HepG2 (cell line): ENCODE data around the gene ATP13A1. TPM values are rescaled to one million over a fixed set of nuclear protein-coding genes. Genes with fewer than 3 reads are reported as not detected.

Source experiments
- AHR ChIP-seq: IDR thresholded peaks from 2 replicates; pipeline ENCODE4 v1.6.1; 2018; ENCODE audit warnings: missing genetic modification reagents, missing compliant biosample characterization
- BORCS8-MEF2B ChIP-seq: sonication (generic); formaldehyde crosslinking; IDR thresholded peaks from 2 replicates; pipeline ENCODE4 v1.8.0; 2022; ENCODE audit warnings: mild to moderate bottlenecking, missing genetic modification reagents
- CHD2 ChIP-seq: IDR thresholded peaks from 2 replicates; pipeline ENCODE4 v1.6.1; 2011; ENCODE audit warnings: low read depth, low read length, improper control_type of control experiment
- CREB1 ChIP-seq, 2 experiments: fragments of 450-650 bp in 1 of 2; IDR thresholded peaks; 2 replicates each; pipeline ENCODE4 v1.6.1; 2016 to 2017; ENCODE audit warnings: control low read depth in 1 of 2, mild to moderate bottlenecking in 1 of 2, missing compliant biosample characterization in 1 of 2, missing genetic modification characterization in 1 of 2
- GATAD1 ChIP-seq: IDR thresholded peaks from 2 replicates; pipeline ENCODE4 v1.6.1; 2016; ENCODE audit warnings: missing genetic modification reagents, missing compliant biosample characterization
- KDM6A ChIP-seq: IDR thresholded peaks from 2 replicates; pipeline ENCODE4 v1.6.1; 2016; ENCODE audit warnings: low read depth
- MIXL1 ChIP-seq: IDR thresholded peaks from 2 replicates; pipeline ENCODE4 v1.6.1; 2016
- NFRKB ChIP-seq: fragments of 450-650 bp; IDR thresholded peaks from 2 replicates; pipeline ENCODE4 v1.6.1; 2017
- NR2F1 ChIP-seq, 2 experiments: fragments of 450-650 bp in 1 of 2; formaldehyde crosslinking in 1 of 2; IDR thresholded peaks; 2 replicates each; pipeline versions ENCODE4 v1.5.0 to v1.6.1; 2016 to 2020; ENCODE audit warnings: mild to moderate bottlenecking in 1 of 2, missing compliant biosample characterization in 1 of 2, missing genetic modification reagents in 1 of 2, moderate library complexity in 1 of 2
- ONECUT2 ChIP-seq: sonication (generic); formaldehyde crosslinking; IDR thresholded peaks from 2 replicates; pipeline ENCODE4 v1.4.0; 2020; ENCODE audit warnings: missing genetic modification reagents
- PCBP2 ChIP-seq: fragments of 200-400 bp; formaldehyde crosslinking; optimal IDR thresholded peaks from 2 replicates; pipeline ENCODE3; 2018; ENCODE audit warnings: low read length, low read depth; ENCODE audit not compliant: poor library complexity, severe bottlenecking
- PHF5A ChIP-seq: IDR thresholded peaks from one replicate; pipeline ENCODE4 v1.6.1; 2018; ENCODE audit warnings: low read depth, missing genetic modification reagents; ENCODE audit not compliant: unreplicated experiment
- POLR2AphosphoS5 ChIP-seq: IDR thresholded peaks from 2 replicates; pipeline ENCODE4 v1.6.1; 2012; ENCODE audit warnings: low read depth, low read length
- RXRA ChIP-seq: sonication (generic); formaldehyde crosslinking; IDR thresholded peaks from 2 replicates; pipeline ENCODE4 v1.5.1; 2020; ENCODE audit warnings: missing genetic modification reagents
- SOX6 ChIP-seq, 2 experiments: fragments of 450-650 bp in 1 of 2; sonication (generic) in 1 of 2; formaldehyde crosslinking in 1 of 2; IDR thresholded peaks; 2 replicates each; pipeline versions ENCODE4 v1.4.0 to v1.6.1; 2017 to 2020; ENCODE audit warnings: antibody characterized with exemption in 1 of 2, mild to moderate bottlenecking in 1 of 2, missing genetic modification reagents in 1 of 2
- TEAD3 ChIP-seq: optimal IDR thresholded peaks from 2 replicates; pipeline ENCODE3; 2016; ENCODE audit warnings: borderline replicate concordance
- U2AF1 ChIP-seq: fragments of 200-400 bp; formaldehyde crosslinking; optimal IDR thresholded peaks from 2 replicates; pipeline ENCODE3; 2017; ENCODE audit warnings: mild to moderate bottlenecking, low read depth, low read length
- ZBTB8A ChIP-seq: sonication (generic); formaldehyde crosslinking; IDR thresholded peaks from 2 replicates; pipeline ENCODE4 v1.4.0; 2020; ENCODE audit warnings: mild to moderate bottlenecking, low read depth, missing genetic modification reagents, borderline replicate concordance
- ZNF577 ChIP-seq: sonication (generic); formaldehyde crosslinking; IDR thresholded peaks from 2 replicates; pipeline ENCODE4 v1.4.0; 2020; ENCODE audit warnings: mild to moderate bottlenecking, low read depth, missing genetic modification reagents, borderline replicate concordance
- ZNF619 ChIP-seq: sonication (generic); formaldehyde crosslinking; IDR thresholded peaks from 2 replicates; pipeline ENCODE4 v1.4.0; 2020; ENCODE audit warnings: mild to moderate bottlenecking, missing genetic modification reagents
- polyA plus RNA-seq, 8 experiments: library from polyadenylated mRNA; depleted of rRNA in 3 of 8; stranded (reverse) in 7 of 8; unstranded in 1 of 8; fragments of >200 nt; fragmentation: Illumina TruSeq in 4 of 8; extraction: Trizol in 4 of 8; gene quantifications; 2 replicates each; pipeline versions ENCODE4 v1.2.1 to v1.2.3, GENCODE V29; 2011 to 2016; ENCODE audit warnings: low read depth in 4 of 8, missing spikeins in 1 of 8, mixed read lengths in 1 of 8; ENCODE audit not compliant: insufficient read depth in 1 of 8
- total RNA-seq, 5 experiments: library from RNA; depleted of rRNA; stranded (reverse); fragments of >200 nt; fragmentation: Illumina TruSeq; extraction: Trizol; gene quantifications; 2 replicates each; pipeline ENCODE4 v1.2.3, GENCODE V29; 2016; ENCODE audit warnings: low read depth in 1 of 5
- TF ChIP-seq, protein P1 (sequence below): sonication (generic); formaldehyde crosslinking; IDR thresholded peaks from 2 replicates; pipeline ENCODE4 v1.8.1; 2023; ENCODE audit warnings: mild to moderate bottlenecking, moderate library complexity, missing genetic modification reagents
- TF ChIP-seq, protein P2 (sequence below): sonication (generic); formaldehyde crosslinking; IDR thresholded peaks from 2 replicates; pipeline ENCODE4 v1.8.0; 2022; ENCODE audit warnings: missing genetic modification reagents, mild to moderate bottlenecking, moderate library complexity, borderline replicate concordance
- TF ChIP-seq, protein P3 (sequence below): sonication (generic); formaldehyde crosslinking; IDR thresholded peaks from 2 replicates; pipeline ENCODE4 v1.4.0; 2020; ENCODE audit warnings: missing genetic modification reagents
- TF ChIP-seq, protein P4 (sequence below): sonication (generic); formaldehyde crosslinking; IDR thresholded peaks from 2 replicates; pipeline ENCODE4 v1.9.0; 2022; ENCODE audit warnings: low read depth, missing genetic modification reagents

ATP13A1 gene
- total and polyA plus RNA-seq, 2 of the 13 experiments (the other 11 are each of a cell fraction or from before 2014, with no cell fraction given) = 23.2 to 41.7 TPM

DNA sequence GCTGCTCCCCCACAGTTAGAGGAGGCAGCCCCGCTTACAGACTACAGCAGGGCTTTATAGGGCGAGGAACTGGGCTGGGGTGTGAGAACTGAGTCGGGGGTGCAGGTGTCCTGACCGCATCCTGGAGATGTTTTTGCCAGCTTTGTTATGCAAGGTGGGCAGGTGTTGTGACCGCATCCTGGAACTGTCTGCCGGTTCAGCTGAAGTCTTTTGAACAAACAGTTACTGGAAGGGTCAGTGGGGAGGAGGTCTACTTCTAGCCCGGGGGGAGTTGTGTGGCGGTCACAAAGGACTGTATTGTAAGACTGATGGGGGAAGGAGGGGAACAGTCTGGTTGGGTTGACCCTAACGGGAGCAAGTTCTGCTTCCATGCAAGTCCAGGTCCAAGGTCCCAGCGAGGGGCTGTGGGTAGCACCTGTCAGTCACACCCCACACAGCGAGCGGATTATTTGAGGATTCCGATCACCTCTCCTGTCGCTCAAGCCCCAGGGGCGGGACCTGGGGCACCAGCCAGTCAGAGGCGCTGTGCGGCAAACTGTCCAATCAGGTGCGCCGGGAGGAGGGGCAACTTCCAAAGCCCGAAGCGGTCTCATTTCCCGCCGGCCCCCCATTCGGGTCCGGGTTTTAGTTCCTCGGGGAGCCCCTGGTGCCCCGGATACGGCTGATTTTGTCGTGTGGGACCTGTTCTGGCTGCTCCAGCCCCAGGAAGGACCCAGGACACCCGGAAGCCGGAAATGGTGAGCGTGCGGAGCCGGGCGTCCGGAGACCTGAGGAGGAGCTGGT lies 4.9 kb upstream of the ATP13A1 start, which contains the start of gene ZNF101 (continued):
- peak; percentile 37; the same call in 1 of the 2 replicates for TF ChIP-seq CHD2
- peak; percentile 73 for TF ChIP-seq POLR2AphosphoS5
- TF ChIP-seq, protein P1, sequence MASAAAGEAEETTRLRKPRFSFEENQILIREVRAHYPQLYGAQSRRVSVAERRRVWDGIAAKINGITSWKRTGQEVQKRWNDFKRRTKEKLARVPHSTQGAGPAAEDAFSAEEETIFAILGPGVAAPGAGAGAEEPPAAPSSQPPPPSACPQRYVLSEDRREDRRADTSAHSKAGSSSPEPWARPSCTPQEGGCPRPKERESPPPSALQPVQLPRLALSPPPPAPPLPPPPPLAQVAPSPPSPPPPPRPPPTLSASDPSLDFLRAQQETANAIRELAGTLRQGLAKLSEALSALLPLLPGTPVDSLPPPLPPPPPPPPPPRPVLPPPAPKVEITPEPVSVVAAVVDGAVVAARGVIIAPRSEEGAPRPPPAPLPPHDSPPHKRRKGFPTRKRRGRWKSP (CRISPR knock-in tag) = no peak; the same call in 1 of the 2 replicates
- no peak for TF ChIP-seq AHR (CRISPR knock-in tag)
- TF ChIP-seq ZBTB8A (CRISPR knock-in tag) = no peak
- peak; percentile 35; the same call in 1 of the 2 replicates for TF ChIP-seq CREB1 (IDR thresholded peaks at IDR 0.05)
- TF ChIP-seq CREB1 (CRISPR knock-in tag; IDR thresholded peaks at IDR 0.05) = peak; percentile 51; the same call in 1 of the 2 replicates
- peak; percentile 41 for TF ChIP-seq TEAD3
- TF ChIP-seq ZNF619 (CRISPR knock-in tag) = no peak
- TF ChIP-seq NFRKB = no peak
- TF ChIP-seq SOX6 (IDR thresholded peaks at IDR 0.05) = no peak
- peak; percentile 87 for TF ChIP-seq SOX6 (CRISPR knock-in tag; IDR thresholded peaks at IDR 0.05)
- TF ChIP-seq PHF5A (CRISPR knock-in tag) = peak; percentile 34
- no peak for TF ChIP-seq MIXL1 (CRISPR knock-in tag)
- TF ChIP-seq BORCS8-MEF2B (CRISPR knock-in tag) = no peak
- TF ChIP-seq, protein P2, sequence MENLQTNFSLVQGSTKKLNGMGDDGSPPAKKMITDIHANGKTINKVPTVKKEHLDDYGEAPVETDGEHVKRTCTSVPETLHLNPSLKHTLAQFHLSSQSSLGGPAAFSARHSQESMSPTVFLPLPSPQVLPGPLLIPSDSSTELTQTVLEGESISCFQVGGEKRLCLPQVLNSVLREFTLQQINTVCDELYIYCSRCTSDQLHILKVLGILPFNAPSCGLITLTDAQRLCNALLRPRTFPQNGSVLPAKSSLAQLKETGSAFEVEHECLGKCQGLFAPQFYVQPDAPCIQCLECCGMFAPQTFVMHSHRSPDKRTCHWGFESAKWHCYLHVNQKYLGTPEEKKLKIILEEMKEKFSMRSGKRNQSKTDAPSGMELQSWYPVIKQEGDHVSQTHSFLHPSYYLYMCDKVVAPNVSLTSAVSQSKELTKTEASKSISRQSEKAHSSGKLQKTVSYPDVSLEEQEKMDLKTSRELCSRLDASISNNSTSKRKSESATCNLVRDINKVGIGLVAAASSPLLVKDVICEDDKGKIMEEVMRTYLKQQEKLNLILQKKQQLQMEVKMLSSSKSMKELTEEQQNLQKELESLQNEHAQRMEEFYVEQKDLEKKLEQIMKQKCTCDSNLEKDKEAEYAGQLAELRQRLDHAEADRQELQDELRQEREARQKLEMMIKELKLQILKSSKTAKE = peak; percentile 97
- no peak for TF ChIP-seq ZNF577 (CRISPR knock-in tag)
- TF ChIP-seq GATAD1 (CRISPR knock-in tag) = no peak; the same call in 1 of the 2 replicates
- 0 out of 2 replicates have a peak, but pooled peaks have one; percentile 24 for TF ChIP-seq ONECUT2
- TF ChIP-seq U2AF1 = peak; percentile 64
- TF ChIP-seq, protein P3, sequence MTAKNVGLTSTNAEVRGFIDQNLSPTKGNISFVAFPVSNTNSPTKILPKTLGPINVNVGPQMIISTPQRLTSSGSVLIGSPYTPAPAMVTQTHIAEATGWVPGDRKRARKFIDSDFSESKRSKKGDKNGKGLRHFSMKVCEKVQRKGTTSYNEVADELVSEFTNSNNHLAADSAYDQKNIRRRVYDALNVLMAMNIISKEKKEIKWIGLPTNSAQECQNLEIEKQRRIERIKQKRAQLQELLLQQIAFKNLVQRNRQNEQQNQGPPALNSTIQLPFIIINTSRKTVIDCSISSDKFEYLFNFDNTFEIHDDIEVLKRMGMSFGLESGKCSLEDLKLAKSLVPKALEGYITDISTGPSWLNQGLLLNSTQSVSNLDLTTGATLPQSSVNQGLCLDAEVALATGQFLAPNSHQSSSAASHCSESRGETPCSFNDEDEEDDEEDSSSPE = peak; percentile 95
- TF ChIP-seq, protein P4, sequence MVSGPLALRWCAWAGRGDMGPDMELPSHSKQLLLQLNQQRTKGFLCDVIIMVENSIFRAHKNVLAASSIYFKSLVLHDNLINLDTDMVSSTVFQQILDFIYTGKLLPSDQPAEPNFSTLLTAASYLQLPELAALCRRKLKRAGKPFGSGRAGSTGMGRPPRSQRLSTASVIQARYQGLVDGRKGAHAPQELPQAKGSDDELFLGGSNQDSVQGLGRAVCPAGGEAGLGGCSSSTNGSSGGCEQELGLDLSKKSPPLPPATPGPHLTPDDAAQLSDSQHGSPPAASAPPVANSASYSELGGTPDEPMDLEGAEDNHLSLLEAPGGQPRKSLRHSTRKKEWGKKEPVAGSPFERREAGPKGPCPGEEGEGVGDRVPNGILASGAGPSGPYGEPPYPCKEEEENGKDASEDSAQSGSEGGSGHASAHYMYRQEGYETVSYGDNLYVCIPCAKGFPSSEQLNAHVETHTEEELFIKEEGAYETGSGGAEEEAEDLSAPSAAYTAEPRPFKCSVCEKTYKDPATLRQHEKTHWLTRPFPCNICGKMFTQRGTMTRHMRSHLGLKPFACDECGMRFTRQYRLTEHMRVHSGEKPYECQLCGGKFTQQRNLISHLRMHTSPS (CRISPR knock-in tag) = 0 out of 2 replicates have a peak, but pooled peaks have one; percentile 20
- TF ChIP-seq PCBP2 = no peak
- peak; percentile 98 for TF ChIP-seq RXRA (CRISPR knock-in tag)
- TF ChIP-seq KDM6A = peak; percentile 84
- TF ChIP-seq NR2F1 (CRISPR knock-in tag; IDR thresholded peaks at IDR 0.05) = peak; percentile 43 to 57; a peak in 2 of 4 replicates
